22Rv1 (cell line): ENCODE measurements around the gene CDKN2A.

Source experiments
- ZFX ChIP-seq: fragments of 450-650 bp; IDR thresholded peaks from 2 replicates; pipeline ENCODE4 v1.6.1; 2017; ENCODE audit warnings: antibody characterized with exemption, borderline replicate concordance
- TF ChIP-seq, protein P1 (sequence below): fragments of 450-650 bp; IDR thresholded peaks from 2 replicates; pipeline ENCODE4 v1.5.1; 2017; ENCODE audit warnings: mild to moderate bottlenecking

GRCh38 chr9:21972361-21972760 lies 21.8 kb downstream of the CDKN2A start:
- TF ChIP-seq, protein P1, sequence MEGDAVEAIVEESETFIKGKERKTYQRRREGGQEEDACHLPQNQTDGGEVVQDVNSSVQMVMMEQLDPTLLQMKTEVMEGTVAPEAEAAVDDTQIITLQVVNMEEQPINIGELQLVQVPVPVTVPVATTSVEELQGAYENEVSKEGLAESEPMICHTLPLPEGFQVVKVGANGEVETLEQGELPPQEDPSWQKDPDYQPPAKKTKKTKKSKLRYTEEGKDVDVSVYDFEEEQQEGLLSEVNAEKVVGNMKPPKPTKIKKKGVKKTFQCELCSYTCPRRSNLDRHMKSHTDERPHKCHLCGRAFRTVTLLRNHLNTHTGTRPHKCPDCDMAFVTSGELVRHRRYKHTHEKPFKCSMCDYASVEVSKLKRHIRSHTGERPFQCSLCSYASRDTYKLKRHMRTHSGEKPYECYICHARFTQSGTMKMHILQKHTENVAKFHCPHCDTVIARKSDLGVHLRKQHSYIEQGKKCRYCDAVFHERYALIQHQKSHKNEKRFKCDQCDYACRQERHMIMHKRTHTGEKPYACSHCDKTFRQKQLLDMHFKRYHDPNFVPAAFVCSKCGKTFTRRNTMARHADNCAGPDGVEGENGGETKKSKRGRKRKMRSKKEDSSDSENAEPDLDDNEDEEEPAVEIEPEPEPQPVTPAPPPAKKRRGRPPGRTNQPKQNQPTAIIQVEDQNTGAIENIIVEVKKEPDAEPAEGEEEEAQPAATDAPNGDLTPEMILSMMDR, result no peak
- TF ChIP-seq ZFX, result no peak
